Parathyroid adenoma (tissue), 2 donors: ENCODE results near the gene PIK3R1.

ENCODE experiments used
- H2AFZ ChIP-seq: fragments of 300-600 bp; sonication (generic); one replicate; pipeline ENCODE4 v1.7.0; 2017; ENCODE audit warnings: antibody characterized with exemption, mild to moderate bottlenecking
- H3K27ac ChIP-seq: fragments of 300-600 bp; sonication (generic); one replicate; pipeline ENCODE4 v1.7.0; 2017
- H3K27me3 ChIP-seq: fragments of 300-600 bp; sonication (generic); one replicate; pipeline ENCODE4 v1.7.0; 2017; ENCODE audit warnings: low read length; ENCODE audit not compliant: control insufficient read depth, insufficient read depth
- H3K36me3 ChIP-seq: fragments of 300-600 bp; sonication (generic); one replicate; pipeline ENCODE4 v1.7.0; 2017; ENCODE audit warnings: low read length; ENCODE audit not compliant: control insufficient read depth, insufficient read depth
- H3K4me1 ChIP-seq: fragments of 300-600 bp; sonication (generic); one replicate; pipeline ENCODE4 v1.7.0; 2017; ENCODE audit warnings: control low read depth
- H3K4me2 ChIP-seq: fragments of 300-600 bp; sonication (generic); one replicate; pipeline ENCODE4 v1.7.0; 2017; ENCODE audit warnings: low read length
- H3K4me3 ChIP-seq: fragments of 300-600 bp; sonication (generic); one replicate; pipeline ENCODE4 v1.7.0; 2017; ENCODE audit warnings: low read depth, low read length
- H3K79me2 ChIP-seq: fragments of 300-600 bp; sonication (generic); one replicate; pipeline ENCODE4 v1.7.0; 2017; ENCODE audit warnings: control low read depth
- H3K9ac ChIP-seq: fragments of 300-600 bp; sonication (generic); one replicate; pipeline ENCODE4 v1.7.0; 2017; ENCODE audit warnings: mild to moderate bottlenecking
- H3K9me3 ChIP-seq: fragments of 300-600 bp; sonication (generic); one replicate; pipeline ENCODE4 v1.7.0; 2017; ENCODE audit warnings: low read length; ENCODE audit not compliant: control insufficient read depth
- TF ChIP-seq, protein P1 (sequence below): fragments of 300-600 bp; sonication (generic); IDR thresholded peaks from one replicate; pipeline ENCODE4 v1.7.0; 2017; ENCODE audit warnings: antibody characterized with exemption, mild to moderate bottlenecking
- donor health status: primary hyperparathyroidism.

The PIK3R1 gene

DNA sequence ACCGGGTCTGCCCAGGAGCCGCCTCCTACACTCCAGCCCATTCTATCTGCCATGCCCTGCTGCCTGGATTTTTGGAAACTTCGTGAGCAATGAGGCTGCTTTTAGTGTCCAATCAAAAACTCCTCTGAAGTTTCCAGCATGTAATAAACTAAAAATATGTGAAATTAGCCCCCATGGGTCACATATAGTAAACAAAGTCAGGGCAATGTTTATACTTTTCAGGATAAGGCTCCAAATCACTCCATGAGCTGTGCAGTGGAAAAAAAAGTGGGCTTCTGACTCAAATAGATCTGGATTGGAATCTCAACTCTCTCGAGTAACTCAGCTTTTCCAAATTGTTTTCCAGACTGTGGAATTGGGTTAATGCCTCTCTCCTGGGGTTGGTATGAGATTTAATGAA lies 68.2 kb downstream of the PIK3R1 start:
- TF ChIP-seq, protein P1, sequence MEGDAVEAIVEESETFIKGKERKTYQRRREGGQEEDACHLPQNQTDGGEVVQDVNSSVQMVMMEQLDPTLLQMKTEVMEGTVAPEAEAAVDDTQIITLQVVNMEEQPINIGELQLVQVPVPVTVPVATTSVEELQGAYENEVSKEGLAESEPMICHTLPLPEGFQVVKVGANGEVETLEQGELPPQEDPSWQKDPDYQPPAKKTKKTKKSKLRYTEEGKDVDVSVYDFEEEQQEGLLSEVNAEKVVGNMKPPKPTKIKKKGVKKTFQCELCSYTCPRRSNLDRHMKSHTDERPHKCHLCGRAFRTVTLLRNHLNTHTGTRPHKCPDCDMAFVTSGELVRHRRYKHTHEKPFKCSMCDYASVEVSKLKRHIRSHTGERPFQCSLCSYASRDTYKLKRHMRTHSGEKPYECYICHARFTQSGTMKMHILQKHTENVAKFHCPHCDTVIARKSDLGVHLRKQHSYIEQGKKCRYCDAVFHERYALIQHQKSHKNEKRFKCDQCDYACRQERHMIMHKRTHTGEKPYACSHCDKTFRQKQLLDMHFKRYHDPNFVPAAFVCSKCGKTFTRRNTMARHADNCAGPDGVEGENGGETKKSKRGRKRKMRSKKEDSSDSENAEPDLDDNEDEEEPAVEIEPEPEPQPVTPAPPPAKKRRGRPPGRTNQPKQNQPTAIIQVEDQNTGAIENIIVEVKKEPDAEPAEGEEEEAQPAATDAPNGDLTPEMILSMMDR = no peak
- H2AFZ ChIP-seq = no peak overlapping the region
- no peak overlapping the region for H3K4me2 ChIP-seq
- H3K4me1 ChIP-seq = peaks cover 19% of the 10 kb centered on the region
- no peak overlapping the region for H3K9ac ChIP-seq
- H3K36me3 ChIP-seq = no peaks in the 10 kb centered on the region
- no peaks in the 10 kb centered on the region for H3K9me3 ChIP-seq
- peaks cover 4% of the 10 kb centered on the region for H3K79me2 ChIP-seq
- H3K27ac ChIP-seq = no peak overlapping the region
- no peak overlapping the region for H3K4me3 ChIP-seq
- H3K27me3 ChIP-seq = no peaks in the 10 kb centered on the region

DNA sequence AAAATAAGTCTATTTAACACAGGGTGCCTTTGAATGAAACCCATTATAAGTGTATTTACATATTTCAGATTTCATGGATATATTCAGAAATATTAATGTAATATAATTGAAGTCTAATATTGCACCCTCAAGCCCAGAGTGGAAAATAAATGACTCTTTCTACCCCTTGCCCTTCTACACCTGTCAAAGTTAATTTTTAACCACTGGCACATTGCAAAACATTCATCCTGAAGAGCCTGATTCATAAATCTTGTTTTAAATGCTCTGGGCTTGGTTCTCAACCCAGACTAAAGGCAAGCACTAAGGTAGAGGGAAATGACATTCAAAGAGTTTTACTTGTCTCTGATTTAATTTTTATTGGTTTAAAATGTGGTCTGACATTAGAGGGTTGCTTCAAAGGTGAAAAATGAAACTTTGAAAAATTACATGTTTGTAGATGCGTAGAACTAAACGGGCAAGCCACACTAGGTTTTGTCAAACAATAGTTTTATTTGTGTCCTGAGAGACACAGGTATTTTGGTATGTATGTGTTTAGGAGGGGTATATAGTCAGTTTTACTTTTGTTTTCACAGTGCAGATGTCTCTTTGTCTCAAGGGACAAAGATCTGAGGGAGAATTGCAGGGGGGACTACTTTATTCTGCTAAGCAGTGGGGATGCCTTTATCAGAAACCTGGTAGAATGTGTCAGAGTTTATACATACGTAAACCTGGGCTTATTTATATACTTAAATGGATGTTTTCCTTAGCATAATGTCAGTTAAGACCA lies 69.7 kb downstream of the PIK3R1 start:
- Histone ChIP-seq H2AFZ (no peak overlapping the region), H3K9ac (no peak overlapping the region), H3K79me2 (peaks cover 10% of the 10 kb centered on the region), H3K4me3 (no peak overlapping the region), H3K27ac (no peak overlapping the region), H3K9me3 (no peaks in the 10 kb centered on the region), H3K36me3 (no peaks in the 10 kb centered on the region), H3K4me2 (no peak overlapping the region), H3K4me1 (peaks cover 19% of the 10 kb centered on the region), H3K27me3 (no peaks in the 10 kb centered on the region)
- TF ChIP-seq, protein P1 = no peak

DNA sequence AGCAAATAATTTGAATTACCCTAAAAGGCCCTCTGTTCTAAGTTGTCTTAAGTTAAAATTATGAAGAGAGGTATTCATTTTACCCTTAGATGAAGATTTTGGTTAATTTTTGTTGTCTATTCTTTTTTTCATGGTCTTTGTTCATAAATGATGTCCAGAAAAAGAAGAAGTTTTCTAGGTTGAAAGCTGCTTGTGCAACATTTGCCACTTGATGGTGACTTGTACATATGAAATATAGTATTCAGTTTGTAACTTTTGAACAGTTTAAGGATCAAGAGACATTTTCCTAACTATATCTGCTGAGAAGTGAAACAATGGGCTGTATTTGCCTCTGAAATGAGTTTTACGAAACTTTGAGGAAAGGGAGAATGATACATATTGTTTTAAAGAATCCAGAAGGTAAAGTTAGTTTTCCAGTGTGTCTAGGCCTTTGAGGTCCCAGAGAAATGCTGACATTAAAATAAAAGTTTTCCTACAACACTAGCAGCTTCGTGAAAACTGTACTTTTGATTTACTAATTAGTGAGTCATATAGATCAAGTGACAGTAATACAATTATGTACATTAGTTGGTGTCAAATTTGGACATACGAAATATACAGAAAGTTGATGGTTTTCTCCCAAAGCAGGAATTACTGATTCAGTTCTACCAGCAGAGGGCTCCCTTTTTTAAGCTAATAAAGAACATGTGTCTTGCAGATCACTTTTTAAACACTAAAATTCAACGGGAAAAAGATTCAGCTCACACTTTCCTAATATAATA lies 70.5 kb downstream of the PIK3R1 start:
- Histone ChIP-seq H3K36me3 (no peaks in the 10 kb centered on the region), H3K9ac (no peak overlapping the region), H2AFZ (peak overlapping the region; percentile 6), H3K4me3 (no peak overlapping the region), H3K27ac (peak overlapping the region; percentile 94), H3K9me3 (no peaks in the 10 kb centered on the region), H3K79me2 (peaks cover 17% of the 10 kb centered on the region), H3K27me3 (no peaks in the 10 kb centered on the region), H3K4me2 (peak overlapping the region; percentile 24), H3K4me1 (peaks cover 19% of the 10 kb centered on the region)
- TF ChIP-seq, protein P1 = peak; percentile 87

DNA sequence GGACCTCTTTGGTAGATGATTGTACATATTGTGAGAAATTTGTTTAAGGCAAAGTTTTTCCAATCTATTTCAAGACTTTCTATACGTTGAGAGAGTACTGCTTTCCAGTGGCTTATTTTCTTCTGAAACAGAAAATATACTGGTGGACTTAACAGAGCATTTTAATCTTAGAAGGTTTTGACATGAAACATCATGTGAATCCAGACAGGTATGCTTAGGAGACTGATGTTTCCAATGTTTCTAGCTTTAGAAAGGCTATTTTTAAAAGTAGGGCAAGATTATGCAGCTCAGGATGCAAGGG lies 71.0 kb downstream of the PIK3R1 start:
- Histone ChIP-seq H3K9me3 (no peaks in the 10 kb centered on the region), H3K4me2 (peak overlapping the region; percentile 24), H2AFZ (no peak overlapping the region), H3K27ac (peak overlapping the region; percentile 94), H3K9ac (no peak overlapping the region), H3K36me3 (no peaks in the 10 kb centered on the region), H3K4me3 (no peak overlapping the region), H3K27me3 (no peaks in the 10 kb centered on the region), H3K4me1 (peaks cover 19% of the 10 kb centered on the region), H3K79me2 (peaks cover 17% of the 10 kb centered on the region)
- TF ChIP-seq, protein P1 = no peak
